HG02943 (cell line): Measurements from ENCODE around the gene RHOC.

ENCODE experiments used
- ATAC-seq: cut with Tn5 transposase; IDR thresholded peaks from one replicate; pipeline ENCODE4 v1.9.1; 2021; ENCODE audit warnings: mild to moderate bottlenecking, low read depth, moderate library complexity; ENCODE audit not compliant: unreplicated experiment

RHOC gene

DNA sequence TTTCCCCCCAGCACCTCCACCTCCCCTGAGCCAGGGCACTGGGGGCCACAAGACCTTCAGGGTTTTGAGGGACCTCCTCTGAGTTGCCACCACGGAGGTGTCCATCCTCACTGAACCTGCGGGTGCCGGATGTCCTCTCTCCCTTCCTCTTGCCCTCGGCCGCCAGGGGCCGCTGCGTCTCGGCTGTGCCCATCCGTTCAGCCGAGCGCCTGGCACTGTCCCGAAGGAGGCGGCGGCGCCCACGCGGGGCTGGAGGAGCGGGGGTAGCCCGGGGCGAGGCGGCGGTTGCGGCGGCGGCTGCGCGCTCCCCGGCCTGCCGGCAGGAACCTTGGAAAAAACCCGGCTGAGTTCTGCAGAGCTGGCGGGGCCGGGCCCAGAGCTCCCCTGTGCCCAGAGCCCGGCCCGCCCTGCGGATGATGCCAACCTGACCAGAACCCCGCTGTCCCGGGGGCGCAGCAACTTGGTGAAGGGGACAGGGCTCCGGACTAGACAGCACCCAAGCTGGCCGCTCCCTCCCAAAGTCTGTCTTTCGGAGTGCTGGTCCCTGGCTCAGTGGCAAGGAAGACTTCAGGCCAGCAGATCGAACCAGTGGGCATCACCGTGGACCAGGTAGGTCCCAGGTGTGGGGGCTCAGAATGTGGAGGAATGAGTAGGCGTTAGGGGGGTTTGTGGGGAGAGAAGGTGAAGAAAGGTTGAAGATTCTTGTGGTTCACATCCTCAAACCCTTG lies 11.9 kb upstream of the RHOC start:
- ATAC-seq: no peak

DNA sequence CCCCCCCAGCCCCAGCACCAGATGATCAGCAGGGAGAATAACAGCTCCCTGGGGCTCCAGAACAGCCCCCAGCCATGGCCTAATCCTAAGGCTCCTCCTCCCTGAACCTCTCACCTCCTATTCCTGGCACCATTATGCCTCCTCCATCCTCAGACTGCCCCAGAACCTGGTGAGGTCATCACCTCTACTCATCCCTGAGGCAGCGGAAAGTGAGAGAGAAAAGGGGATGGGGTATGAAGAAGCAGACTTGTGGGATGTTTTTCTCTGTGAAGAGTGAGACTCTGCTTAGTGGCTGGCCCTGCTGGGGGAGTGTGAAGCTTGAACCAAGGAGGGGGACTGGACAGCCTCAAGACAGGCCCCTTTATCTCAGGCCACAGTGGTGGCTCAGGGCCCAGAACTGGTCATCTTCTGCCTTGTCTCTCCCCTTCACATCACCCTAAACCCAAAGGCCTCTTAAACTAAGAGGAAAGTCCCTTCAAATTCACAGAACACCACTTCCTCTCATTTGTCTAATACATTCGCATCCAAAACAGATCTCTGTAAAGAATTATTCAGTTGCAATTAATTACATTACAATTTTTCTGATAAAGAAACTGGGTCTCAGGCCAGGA lies 10.4 kb upstream of the RHOC start:
- no peak for ATAC-seq

DNA sequence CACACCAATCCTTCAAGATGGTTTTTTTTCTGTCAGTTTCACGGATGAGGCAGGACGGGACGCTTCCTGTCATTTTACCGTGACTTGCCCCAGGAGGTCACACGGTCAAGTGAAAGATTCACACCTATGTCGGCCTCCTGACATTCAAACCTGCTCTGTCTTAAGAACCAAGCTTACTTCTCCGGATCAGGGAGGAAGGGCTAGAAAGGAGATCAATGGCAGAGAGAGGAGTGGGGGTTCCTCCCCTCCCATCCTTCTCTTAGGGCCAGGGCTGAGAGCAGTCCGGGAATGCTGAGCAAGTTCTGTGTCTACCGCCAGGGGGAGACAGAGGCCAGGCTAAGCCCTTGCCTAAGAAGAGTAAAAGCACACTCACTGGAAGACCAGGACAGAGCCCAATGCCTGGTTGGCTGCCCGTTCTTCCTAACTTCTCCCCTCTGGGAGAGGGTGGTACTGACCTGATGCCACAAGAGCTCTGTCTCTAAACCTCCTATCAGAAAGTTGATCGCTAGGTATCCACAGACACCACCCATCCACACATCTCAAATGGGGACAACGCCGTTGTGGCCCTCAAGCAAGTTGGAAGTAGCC lies 9.3 kb upstream of the RHOC start:
- no peak for ATAC-seq

DNA sequence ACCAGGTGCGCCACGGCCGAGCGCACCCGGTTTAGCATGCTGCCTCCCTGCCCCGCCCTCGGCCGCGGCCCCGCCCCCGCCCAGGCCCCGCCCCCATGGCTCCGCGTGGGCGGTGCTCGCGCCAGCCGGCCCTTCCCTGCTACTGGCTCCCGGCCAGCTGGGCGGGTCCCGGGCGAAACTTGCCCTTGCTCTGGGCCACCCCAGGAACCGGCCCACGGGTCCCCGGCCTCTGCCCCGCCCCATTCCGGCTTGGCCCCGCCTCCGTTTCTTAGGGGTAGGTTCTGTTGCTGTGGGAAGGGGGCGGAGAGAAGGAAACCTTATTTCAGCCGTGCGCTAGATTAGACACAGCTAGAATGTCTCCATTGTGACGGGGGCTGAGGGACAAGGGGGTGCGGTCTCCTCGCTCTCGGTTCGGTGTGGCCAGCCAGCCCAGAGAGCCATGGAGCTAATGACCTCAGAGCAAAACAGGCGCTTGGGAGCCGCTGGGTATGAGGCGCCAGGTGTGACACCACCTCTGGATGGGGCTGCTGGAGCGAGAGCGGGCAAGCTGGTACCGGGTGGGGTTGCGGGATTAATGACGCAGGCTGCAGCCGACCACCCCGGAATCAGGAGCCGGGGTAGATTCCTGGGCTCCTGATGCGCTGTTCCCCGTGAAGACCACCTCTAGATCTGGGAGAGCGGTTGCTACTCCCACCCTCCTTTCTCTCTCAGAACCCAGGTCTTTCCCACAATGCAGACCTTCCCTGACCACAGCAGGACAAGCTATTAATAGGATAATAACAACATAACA lies 8.5 kb upstream of the RHOC start, which contains the start of gene PPM1J:
TSS of gene PPM1J (minus strand) at position 69 of the 790 bp plus-strand sequence. CDS start at position 38, 31 bp downstream.
- ATAC-seq: peak; percentile 75

DNA sequence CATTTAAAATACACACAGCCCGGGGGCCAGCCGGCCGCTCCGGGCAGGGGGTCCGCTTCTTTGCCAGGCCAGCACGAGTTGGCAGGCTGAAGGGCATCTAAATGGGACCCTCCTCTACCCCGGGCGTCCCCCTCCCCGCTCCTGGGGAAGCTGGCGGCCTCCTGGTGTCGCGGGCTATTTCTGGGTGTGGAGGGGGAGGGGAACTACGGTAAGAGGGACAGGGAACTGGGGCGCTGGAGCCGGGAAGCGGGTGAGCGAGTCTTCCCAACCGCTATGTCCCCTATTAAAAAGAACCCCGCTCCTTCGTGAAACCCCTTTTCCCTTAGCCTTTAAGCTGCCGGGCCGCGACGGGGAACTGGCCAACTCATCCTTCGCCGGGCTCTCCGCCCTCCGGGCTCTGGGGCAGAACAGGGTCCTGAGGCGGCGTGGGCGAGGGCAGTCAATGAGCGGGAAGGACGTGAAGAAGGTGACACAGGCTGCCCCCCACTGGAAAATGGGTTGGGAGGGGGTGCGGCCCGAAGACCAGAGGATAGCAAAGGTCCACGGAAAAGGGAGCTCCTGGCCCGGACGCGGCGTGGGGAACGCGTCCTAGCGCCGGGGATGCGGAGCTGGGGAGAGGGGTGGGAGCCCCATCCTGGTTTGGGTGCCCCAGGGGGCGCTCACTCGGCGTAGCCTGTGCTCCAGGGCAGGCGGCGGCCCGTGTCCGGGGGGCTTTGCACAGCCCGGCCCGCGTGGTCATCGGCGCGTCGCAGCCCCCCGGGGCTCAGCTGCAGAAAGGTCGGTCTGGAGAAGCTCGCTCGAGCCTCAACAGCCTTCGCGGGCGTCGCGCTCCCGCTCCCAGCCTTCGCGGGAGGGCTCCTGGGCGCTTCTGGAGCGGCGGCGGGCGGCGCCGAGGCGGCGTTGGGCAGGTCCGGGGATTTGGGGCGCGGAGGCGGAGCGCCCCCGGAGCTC lies 7.7 kb upstream of the RHOC start:
- peak; percentile 6 for ATAC-seq

DNA sequence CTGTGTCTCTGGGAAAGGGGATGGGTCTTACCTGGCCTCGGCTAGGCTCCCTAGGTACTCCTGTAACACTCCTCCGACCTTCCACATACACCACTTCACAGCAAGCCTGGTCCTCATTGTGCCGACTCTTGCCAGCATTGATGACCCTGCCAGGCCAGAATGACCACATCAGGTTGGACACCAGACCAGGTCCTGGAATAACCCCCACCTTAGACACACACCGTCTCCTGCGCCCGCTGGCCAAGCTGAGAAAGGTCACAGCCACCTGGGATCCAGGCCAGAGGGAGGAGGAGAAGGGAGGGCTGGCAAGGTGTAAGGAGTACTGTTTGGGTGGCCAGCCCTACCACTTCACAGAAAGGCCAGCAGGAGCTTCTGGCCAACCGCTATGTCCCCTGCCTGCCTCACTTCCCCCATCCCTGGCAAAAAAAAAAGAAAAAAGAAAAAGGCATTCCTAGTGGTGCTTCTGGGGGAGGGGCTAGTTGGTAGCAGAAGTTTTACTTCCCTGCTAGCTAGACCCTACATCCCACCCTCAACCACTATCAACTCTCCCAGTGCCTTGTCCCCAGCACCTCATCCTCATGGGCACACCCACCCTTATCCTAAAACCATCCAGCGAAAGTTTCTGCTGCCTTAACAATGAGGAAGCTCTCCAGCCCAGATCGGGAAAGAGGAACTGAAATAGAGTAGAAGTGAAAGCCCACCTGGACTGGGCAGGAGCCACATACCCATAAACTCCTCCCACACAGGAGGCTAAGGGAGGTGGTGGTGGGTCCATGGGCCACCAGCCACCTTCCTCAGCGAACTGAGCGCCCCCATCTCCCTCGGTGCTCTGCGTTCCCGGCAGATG lies 6.8 kb upstream of the RHOC start:
- ATAC-seq: no peak

DNA sequence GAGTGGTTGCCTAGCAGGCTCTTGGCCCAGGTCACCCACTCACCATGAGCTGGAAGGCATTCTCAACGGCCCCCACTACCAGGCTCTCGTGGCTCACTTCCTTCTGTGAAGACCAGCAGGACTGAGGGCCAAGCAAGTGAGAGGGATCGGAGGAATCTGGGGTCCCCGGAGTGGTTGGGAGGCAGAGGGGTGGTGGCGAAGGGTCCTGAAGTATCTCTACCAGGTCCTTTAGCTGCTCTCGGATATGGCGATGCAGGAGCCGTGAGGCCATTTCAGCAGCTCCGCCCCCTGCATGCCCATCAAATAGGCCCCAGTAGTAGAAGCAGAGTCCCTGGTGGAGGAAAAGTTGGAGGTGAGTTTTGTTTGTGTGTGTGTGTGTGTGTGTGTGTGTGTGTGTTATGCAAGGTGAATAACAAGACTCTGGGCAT lies 5.8 kb upstream of the RHOC start:
- no peak for ATAC-seq

DNA sequence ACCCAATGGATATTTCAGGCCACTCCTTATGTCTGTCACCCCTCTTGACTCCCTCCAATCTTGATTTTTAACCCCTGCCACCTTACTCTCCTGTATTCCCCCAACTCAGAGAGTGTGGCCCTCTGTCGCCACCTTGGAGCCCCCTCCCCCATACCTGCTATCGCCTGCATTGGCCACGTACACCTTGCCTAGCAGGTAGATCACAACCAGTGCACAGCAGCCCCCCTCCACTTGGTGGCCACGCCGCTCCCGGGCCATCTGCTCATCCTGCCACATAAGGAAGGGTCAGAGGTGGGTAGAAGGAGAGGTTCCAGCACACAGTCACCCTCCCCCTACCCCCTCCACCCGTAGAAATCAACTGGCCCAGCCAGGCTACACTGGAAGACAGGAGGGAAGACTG lies 5.3 kb upstream of the RHOC start:
- no peak for ATAC-seq

DNA sequence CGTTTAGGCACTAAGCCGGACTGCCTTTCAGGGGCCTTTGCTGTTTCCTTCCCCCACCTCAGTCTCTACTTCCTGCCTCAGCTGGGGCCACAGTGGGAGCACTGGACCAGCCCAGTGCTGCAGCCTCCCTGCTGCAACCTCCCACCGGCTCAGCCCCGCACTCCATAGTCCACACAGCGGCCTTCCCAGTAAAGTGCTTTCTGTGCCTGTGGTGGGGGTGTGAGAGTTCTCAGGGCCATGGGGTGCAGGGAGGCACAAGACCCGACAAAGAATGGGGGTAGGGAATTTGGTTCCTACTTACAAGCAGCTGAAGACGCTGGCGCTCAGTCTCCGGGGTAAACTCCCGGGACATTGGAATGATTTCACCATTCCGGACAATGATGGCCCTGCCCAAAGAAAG lies 4.7 kb upstream of the RHOC start:
- no peak for ATAC-seq

DNA sequence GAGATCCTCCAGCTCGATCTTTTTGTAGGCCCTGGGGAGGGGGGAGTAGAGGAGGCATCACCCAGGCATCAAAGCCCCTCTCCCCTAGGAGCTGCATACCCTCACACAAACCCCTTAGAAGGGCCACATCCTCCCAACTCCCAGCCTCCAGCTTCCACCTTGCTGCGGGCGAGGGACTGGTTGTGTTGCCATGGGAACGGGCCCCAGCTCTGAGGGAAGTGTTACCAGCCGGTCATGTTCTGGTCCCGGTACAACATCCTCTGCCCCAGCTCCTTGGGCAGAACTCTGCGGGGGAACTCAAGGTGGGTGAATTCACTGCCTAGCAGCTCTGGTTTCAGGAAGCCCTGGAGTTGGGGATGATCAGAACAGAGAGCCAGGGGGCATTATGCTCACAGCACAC lies 4.1 kb upstream of the RHOC start:
- no peak for ATAC-seq

DNA sequence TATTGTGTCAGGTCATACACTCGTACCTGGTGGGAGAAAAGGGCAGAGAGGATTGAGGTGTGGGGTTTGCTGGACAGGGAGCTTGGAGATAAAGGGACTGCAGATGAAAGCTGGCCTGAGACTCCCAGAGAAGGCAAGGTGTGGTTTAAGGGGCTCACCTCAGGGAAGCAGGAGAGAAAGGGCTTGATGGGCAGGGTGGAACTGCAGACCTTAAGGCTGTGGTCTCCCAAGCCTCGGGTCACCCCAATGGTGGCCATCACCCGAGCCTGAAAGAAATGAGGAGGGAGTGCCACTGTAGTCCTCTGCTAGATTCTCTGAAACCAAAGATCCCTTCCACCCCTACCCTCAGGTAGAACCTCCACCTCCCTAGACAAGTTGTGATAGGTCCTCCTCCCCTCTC lies 3.7 kb upstream of the RHOC start:
- ATAC-seq: no peak

DNA sequence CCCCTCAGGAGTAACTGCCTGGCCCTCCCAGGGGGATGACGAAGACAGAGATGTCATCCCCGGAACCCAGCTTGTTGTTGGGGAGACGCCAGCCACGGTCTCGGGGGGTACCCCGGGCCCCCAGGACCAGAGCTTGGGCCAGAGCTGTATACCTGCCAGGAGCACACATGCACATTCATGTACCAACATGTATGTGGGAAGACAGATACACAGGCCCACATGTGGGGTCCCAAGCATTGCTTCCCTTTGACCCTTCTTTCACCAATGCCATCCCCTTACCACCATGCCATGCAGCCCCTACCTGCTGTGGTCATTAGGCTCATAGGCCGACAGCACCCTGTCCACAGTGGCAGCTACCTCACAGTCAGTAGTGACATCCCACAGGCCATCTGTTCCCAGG lies 3.2 kb upstream of the RHOC start:
- no peak for ATAC-seq

DNA sequence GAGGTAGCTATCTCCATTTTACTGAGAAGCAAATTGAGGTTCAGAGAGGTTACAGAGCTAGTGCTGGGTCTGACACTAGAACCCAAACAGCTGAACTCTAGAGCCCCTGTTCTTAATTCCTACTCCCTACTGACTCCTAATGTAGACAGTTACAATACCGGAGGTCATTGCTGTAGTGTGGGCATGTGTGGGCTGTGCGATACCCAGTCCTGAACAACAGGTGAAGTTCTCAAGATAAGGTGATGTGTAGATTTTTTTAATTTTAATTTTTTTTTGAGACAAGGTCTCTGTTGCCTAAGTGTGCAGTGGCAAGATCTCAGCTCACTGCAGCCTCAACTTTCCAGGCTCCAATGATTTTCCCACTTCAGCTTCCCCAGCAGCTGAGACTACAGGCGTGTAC lies 1.6 kb upstream of the RHOC start:
- no peak for ATAC-seq

DNA sequence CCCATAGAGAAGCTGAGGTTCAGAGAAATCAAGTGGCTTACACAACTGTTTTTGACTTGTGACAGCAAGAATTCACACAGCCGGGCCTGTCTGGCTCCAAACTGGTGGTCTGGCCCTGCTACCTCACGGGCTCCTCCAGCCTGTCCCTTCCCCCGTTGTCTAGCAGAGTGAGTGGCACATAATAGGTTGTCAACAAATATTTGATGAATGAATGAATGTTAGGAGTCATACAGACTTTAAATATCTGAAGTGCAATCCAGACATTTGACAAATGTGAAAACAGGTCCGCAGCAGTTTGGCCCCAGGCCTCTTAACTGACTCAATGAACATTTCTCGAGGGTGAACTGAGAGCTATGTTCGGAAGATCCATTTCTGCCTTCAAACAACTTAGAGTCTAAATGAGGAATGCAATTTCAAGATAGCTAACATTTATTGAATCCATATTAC lies 1.1 kb upstream of the RHOC start:
- no peak for ATAC-seq

DNA sequence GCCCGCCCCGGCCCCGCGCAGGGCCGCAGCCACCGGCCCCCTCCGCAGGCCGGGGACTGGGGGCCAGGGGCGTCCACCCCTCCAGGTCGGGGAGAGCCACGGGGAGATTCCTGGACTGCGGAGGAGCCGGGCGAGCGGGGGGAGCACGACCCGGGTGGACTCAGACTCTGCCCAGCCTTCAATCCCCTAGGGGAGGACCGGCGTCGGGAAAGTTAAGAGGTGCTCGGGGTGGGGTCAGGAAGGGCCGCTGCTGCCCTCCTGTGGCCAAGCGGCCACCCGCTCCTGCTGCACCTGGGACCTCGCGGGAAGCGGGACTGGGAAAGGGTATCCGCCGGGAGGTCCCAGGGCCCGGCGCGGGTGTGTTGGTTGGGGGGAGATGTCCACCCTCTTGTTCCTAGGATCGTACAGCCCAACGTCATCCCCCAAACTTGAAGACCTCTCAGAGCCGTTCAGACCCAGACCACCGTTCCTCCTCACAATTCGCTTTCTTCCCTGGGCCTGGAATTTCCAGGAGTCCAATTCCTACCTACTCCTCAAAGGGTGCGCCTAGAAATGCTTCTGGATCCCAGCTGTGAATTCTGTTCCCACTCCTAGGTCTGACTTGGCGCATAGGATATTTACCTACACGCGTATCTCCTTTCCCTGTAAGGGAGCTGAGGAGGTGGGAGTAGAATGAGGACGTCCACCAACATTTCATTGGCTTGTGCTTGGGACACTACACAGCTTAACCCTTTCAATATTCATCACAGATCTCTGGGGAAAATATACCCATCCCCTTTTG lies 484 bp upstream of the RHOC start:
- ATAC-seq: peak; percentile 64

DNA sequence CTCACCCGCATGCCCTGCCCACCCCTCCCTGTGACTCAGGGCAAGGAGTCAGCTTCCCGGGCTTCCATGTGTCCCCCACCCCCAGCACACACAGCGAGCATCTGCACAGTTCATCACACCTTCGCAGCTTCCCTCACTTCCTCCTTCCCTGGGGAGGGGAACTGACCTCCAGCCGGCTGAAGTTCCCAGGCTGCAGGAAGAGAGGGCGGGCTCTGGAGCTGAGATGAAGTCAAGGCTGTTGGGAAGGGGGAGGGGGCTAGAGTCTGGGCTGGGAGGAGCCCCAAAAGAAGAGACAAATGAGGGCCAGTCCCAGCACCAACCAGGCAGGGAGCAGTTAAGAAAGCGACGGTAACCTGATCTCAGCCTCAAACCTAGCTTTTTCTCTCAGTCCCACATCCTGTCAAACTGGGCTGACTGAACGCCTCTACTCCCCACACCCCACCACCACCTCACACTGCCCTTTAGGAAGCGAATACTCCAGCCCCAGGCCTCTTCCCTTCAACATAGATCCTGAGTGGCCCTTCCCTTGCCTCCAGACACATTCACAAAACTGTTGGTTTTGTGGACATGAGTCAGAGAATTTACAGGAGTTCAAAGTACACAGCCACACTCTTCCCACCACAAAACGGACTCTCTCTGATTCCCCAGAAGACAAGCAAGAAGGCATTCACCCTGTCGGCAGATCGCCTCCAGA lies 1.8 kb downstream of the RHOC start:
- peak; percentile 46 for ATAC-seq

DNA sequence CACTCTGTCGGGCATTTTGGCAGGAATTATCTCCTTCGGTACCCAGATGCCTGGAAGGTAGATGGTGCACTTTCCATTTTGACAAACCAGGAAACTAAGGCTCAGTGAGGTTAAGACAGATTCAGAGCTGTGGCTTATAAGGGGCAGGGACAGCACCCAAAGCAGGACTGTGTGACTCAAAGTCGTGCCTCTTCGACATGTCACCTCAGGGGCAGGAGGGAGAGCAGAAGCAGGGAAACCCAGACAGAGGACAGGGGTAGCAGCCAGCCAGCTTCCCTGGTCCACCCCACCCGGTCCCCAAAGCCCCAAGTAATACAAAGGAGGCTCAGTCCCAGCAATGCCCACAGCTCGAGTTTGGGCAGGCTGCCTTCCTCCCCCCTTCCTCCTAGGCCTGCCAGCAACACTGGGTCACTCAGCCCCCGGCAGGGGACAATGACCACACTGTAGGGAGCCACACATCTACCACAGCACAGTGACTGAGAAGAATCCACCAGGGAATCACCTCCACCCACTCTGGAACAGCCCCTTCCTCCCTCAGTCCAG lies 2.5 kb downstream of the RHOC start:
- no peak for ATAC-seq
